ENCODE measurements around the gene SERINC5. TPM values are rescaled to one million over a fixed set of nuclear protein-coding genes. Genes with fewer than 3 reads are reported as not detected.

The SERINC5 gene
- total RNA-seq, 2 experiments from 2014 or later: 115 to 123 TPM

- CTCF ChIA-PET: interaction anchor here (2.1 kb wide), 1 partner anchor 11 kb away, joined by 9 read pairs; no protein-coding TSS in a partner anchor
- TF ChIP-seq CTCF (IDR thresholded peaks at IDR 0.05): no peak
- POLR2A ChIA-PET: no interaction called here
- ATAC-seq (ENCODE audit: poor library complexity): no peak
- intact Hi-C loops (cut with DNase I, micrococcal nuclease): no loop called here
- H3K4me3 ChIP-seq (ENCODE audit: low read length): no peak overlapping the region
- H3K27ac ChIP-seq (ENCODE audit: low read depth in 1 of 2, low read length in 2 of 2): no peak overlapping the region
- Mint-ChIP-seq H3K36me3 (ENCODE audit: low read depth) (peaks cover 34% of the 10 kb centered on the region), H3K4me3 (no peak overlapping the region), H3K4me1 (ENCODE audit: low read depth) (no peaks in the 10 kb centered on the region), H3K27ac (no peak overlapping the region), H3K27me3 (no peaks in the 10 kb centered on the region), H3K9me3 (no peaks in the 10 kb centered on the region)
- DNase-seq: no peak
- H3K27me3 ChIP-seq (ENCODE audit: control insufficient read depth in 1 of 2, insufficient read depth in 2 of 2, low read length in 2 of 2): no peaks in the 10 kb centered on the region
- H3K36me3 ChIP-seq (ENCODE audit: insufficient read depth, low read length): peaks cover 3% of the 10 kb centered on the region
- H3K4me1 ChIP-seq (ENCODE audit: insufficient read depth, low read length): no peaks in the 10 kb centered on the region
- H3K9me3 ChIP-seq (ENCODE audit: control insufficient read depth in 1 of 2, insufficient read depth in 1 of 2, low read length in 2 of 2): no peaks in the 10 kb centered on the region
Observed at GRCh38 chr5:80072103-80073073, 183.5 kb downstream of the SERINC5 start.

- intact Hi-C loops (cut with DNase I, micrococcal nuclease): no loop called here
- Mint-ChIP-seq H3K36me3 (ENCODE audit: low read depth) (peaks cover 30% of the 10 kb centered on the region), H3K27ac (no peak overlapping the region), H3K4me3 (no peak overlapping the region), H3K4me1 (ENCODE audit: low read depth) (no peaks in the 10 kb centered on the region), H3K9me3 (no peaks in the 10 kb centered on the region), H3K27me3 (no peaks in the 10 kb centered on the region)
- ATAC-seq (ENCODE audit: poor library complexity): no peak
- TF ChIP-seq CTCF (IDR thresholded peaks at IDR 0.05): no peak
- Histone ChIP-seq H3K27ac (ENCODE audit: low read depth in 1 of 2, low read length in 2 of 2) (no peak overlapping the region), H3K27me3 (ENCODE audit: control insufficient read depth in 1 of 2, insufficient read depth in 2 of 2, low read length in 2 of 2) (no peaks in the 10 kb centered on the region), H3K4me3 (ENCODE audit: low read length) (no peak overlapping the region), H3K36me3 (ENCODE audit: insufficient read depth, low read length) (no peaks in the 10 kb centered on the region), H3K4me1 (ENCODE audit: insufficient read depth, low read length) (no peaks in the 10 kb centered on the region), H3K9me3 (ENCODE audit: control insufficient read depth in 1 of 2, insufficient read depth in 1 of 2, low read length in 2 of 2) (no peaks in the 10 kb centered on the region)
- CTCF ChIA-PET: no interaction called here
- POLR2A ChIA-PET: no interaction called here
- no peak for DNase-seq
Observed at GRCh38 chr5:80071510-80072021, 184.3 kb downstream of the SERINC5 start.

GRCh38 chr5:80070338-80071056, 185.4 kb downstream of the SERINC5 start:
- H3K9me3 Mint-ChIP-seq: no peaks in the 10 kb centered on the region
- CTCF ChIA-PET: no interaction called here
- POLR2A ChIA-PET: no interaction called here
- Histone ChIP-seq H3K27me3 (ENCODE audit: control insufficient read depth in 1 of 2, insufficient read depth in 2 of 2, low read length in 2 of 2) (no peaks in the 10 kb centered on the region), H3K36me3 (ENCODE audit: insufficient read depth, low read length) (no peaks in the 10 kb centered on the region), H3K4me3 (ENCODE audit: low read length) (no peak overlapping the region), H3K9me3 (ENCODE audit: control insufficient read depth in 1 of 2, insufficient read depth in 1 of 2, low read length in 2 of 2) (no peaks in the 10 kb centered on the region), H3K27ac (ENCODE audit: low read depth in 1 of 2, low read length in 2 of 2) (no peak overlapping the region), H3K4me1 (ENCODE audit: insufficient read depth, low read length) (no peaks in the 10 kb centered on the region)
- H3K4me1 Mint-ChIP-seq (ENCODE audit: low read depth): no peaks in the 10 kb centered on the region
- intact Hi-C loops (cut with DNase I, micrococcal nuclease): no loop called here
- no peak for TF ChIP-seq CTCF (IDR thresholded peaks at IDR 0.05)
- H3K27me3 Mint-ChIP-seq: no peaks in the 10 kb centered on the region
- ATAC-seq (ENCODE audit: poor library complexity): no peak
- no peak for DNase-seq
- no peak overlapping the region for H3K4me3 Mint-ChIP-seq
- no peak overlapping the region for H3K27ac Mint-ChIP-seq
- H3K36me3 Mint-ChIP-seq (ENCODE audit: low read depth): peaks cover 30% of the 10 kb centered on the region

Measured in CD4-positive, alpha-beta T cell (primary cell).